Stomach (tissue), 4 donors: ENCODE measurements around the gene MCC.

Experiments used
- CTCF ChIP-seq, 7 experiments: fragments of 450-650 bp in 4 of 7; fragments of 200-600 bp in 3 of 7; sonication (generic) in 3 of 7; IDR thresholded peaks; one replicate each; pipeline ENCODE4 v1.5.1; 2016 to 2019; ENCODE audit warnings: antibody characterized with exemption in 7 of 7, control low read depth in 2 of 7, mild to moderate bottlenecking in 1 of 7
- EP300 ChIP-seq: sonication (generic); formaldehyde crosslinking; IDR thresholded peaks from one replicate; pipeline ENCODE4 v1.6.1; 2017; ENCODE audit warnings: antibody characterized with exemption
- POLR2A ChIP-seq, 4 donors: fragments of 450-650 bp; IDR thresholded peaks; one replicate each; pipeline ENCODE4 v1.6.1; 2016; ENCODE audit warnings: antibody characterized with exemption in 4 of 4, control low read depth in 2 of 4, mild to moderate bottlenecking in 1 of 4, moderate library complexity in 1 of 4
- POLR2AphosphoS5 ChIP-seq, 3 donors: sonication (generic); formaldehyde crosslinking; IDR thresholded peaks; one replicate each; pipeline ENCODE4 v1.6.1; 2016; ENCODE audit warnings: antibody characterized with exemption in 3 of 3

DNA sequence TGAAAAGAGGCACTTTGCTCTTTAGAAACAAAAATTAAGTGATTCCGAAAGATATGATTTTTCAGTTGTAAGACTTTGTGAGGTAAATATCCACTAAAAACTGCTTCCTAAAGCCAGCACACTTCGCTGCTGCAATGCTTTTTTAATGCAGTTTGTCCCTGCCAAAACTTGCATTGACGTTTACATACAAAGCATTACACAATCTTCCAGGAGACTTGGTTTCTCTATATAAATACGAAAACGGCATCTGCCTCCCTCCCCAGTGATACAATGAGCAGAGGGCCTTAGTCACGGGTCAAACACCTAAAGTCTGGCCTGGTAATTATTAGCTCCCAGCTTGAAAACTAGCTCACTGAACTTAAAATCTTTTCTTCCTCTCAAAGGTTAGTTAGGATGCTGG, 224.2 kb downstream of the MCC start:
- TF ChIP-seq EP300 (no peak), POLR2A (IDR thresholded peaks at IDR 0.05) (no peak), CTCF (IDR thresholded peaks at IDR 0.05) (no peak), POLR2AphosphoS5 (IDR thresholded peaks at IDR 0.05) (no peak)
